Globus pallidus (tissue), 1 donor: ENCODE measurements around the gene DOCK1.
"Not testable (repeated sequence)": the region's sequence is repeated elsewhere in the genome, so short reads cannot be mapped to it uniquely, and the experiment has no call there.

Experiments
- DNase-seq: peaks from one replicate; pipeline ENCODE4 v3.0.0-alpha.2; 2015; ENCODE audit warnings: low spot score

The DOCK1 gene

GRCh38 chr10:126904818-126905701 is at the start of gene DOCK1:
Gene DOCK1 (plus strand): TSS chr10:126905428. CDS start chr10:126905518, 90 bp downstream.
- DNase-seq: no peak

- DNase-seq: no peak
Measured at GRCh38 chr10:126857178-126857806, 47.9 kb upstream of the DOCK1 start.

GRCh38 chr10:126867567-126868365 is 37.5 kb upstream of the DOCK1 start:
- DNase-seq: no peak

GRCh38 chr10:126868371-126868770 is 36.9 kb upstream of the DOCK1 start:
- DNase-seq: no peak

- DNase-seq: no peak
Measured at GRCh38 chr10:126872135-126872534, 33.1 kb upstream of the DOCK1 start.

- DNase-seq: no peak
Measured at GRCh38 chr10:126872768-126873167, 32.5 kb upstream of the DOCK1 start.

GRCh38 chr10:126876456-126876855 is 28.8 kb upstream of the DOCK1 start:
- DNase-seq: no peak

GRCh38 chr10:126877390-126877789 is 27.8 kb upstream of the DOCK1 start:
- DNase-seq: no peak

- DNase-seq: no peak
Measured at GRCh38 chr10:126878594-126878993, 26.6 kb upstream of the DOCK1 start.

GRCh38 chr10:126880926-126881325 is 24.3 kb upstream of the DOCK1 start:
- DNase-seq: no peak

GRCh38 chr10:126882055-126882454 is 23.2 kb upstream of the DOCK1 start:
- DNase-seq: not testable (repeated sequence)

GRCh38 chr10:126888436-126888835 is 16.8 kb upstream of the DOCK1 start:
- DNase-seq: not testable (repeated sequence)

- DNase-seq: no peak
Measured at GRCh38 chr10:126889421-126889820, 15.8 kb upstream of the DOCK1 start.

- DNase-seq: not testable (repeated sequence)
Measured at GRCh38 chr10:126890797-126891196, 14.4 kb upstream of the DOCK1 start.

GRCh38 chr10:126892226-126893175 is 12.7 kb upstream of the DOCK1 start:
- no peak for DNase-seq

GRCh38 chr10:126893206-126893605 is 12.0 kb upstream of the DOCK1 start:
- DNase-seq: no peak

GRCh38 chr10:126893841-126894240 is 11.4 kb upstream of the DOCK1 start:
- no peak for DNase-seq

GRCh38 chr10:126895214-126895781 is 9.9 kb upstream of the DOCK1 start:
- DNase-seq: no peak

- no peak for DNase-seq
Measured at GRCh38 chr10:126898460-126898859, 6.8 kb upstream of the DOCK1 start.

GRCh38 chr10:126899529-126899928 is 5.7 kb upstream of the DOCK1 start:
- not testable (repeated sequence) for DNase-seq

GRCh38 chr10:126902157-126902556 is 3.1 kb upstream of the DOCK1 start:
- no peak for DNase-seq
